DOHH2 (cell line): ENCODE data around the gene ABLIM1.

Experiments used
- H3F3A ChIP-seq: fragments of 200-600 bp; sonication (generic), shearing (Covaris generic); 2 replicates; pipeline ENCODE4 v1.6.0; 2016; ENCODE audit warnings: antibody characterized with exemption, mild to moderate bottlenecking; ENCODE audit not compliant: control insufficient read depth, insufficient read depth
- H3K27ac ChIP-seq: fragments of 200-600 bp; sonication (generic); 2 replicates; pipeline ENCODE4 v1.5.1; 2014; ENCODE audit warnings: low read depth, mild to moderate bottlenecking, low read length, moderate library complexity
- H3K27me3 ChIP-seq: fragments of 200-600 bp; sonication (generic); 2 replicates; pipeline ENCODE4 v1.6.1; 2014; ENCODE audit warnings: mild to moderate bottlenecking, low read length, mixed read lengths; ENCODE audit not compliant: control insufficient read depth
- H3K36me3 ChIP-seq: fragments of 200-600 bp; sonication (generic); 2 replicates; pipeline ENCODE4 v1.6.1; 2014; ENCODE audit warnings: mild to moderate bottlenecking, low read length, moderate library complexity, mixed read lengths; ENCODE audit not compliant: control insufficient read depth
- H3K4me1 ChIP-seq: fragments of 200-600 bp; sonication (generic); 2 replicates; pipeline ENCODE4 v1.6.1; 2014; ENCODE audit warnings: mild to moderate bottlenecking, low read length, mixed read lengths; ENCODE audit not compliant: control insufficient read depth
- H3K4me2 ChIP-seq: fragments of 200-600 bp; sonication (generic); 2 replicates; pipeline ENCODE4 v1.6.0; 2014; ENCODE audit warnings: mild to moderate bottlenecking, low read length, moderate library complexity
- H3K4me3 ChIP-seq: fragments of 200-600 bp; sonication (generic); 2 replicates; pipeline ENCODE4 v1.5.1; 2014; ENCODE audit warnings: mild to moderate bottlenecking, low read length, mixed read lengths
- H3K79me2 ChIP-seq: fragments of 200-600 bp; sonication (generic); 2 replicates; pipeline ENCODE4 v1.6.1; 2014; ENCODE audit warnings: mild to moderate bottlenecking, low read length, mixed read lengths; ENCODE audit not compliant: control insufficient read depth
- H3K9me2 ChIP-seq: fragments of 200-600 bp; sonication (generic); replicated peaks from 2 replicates; pipeline ENCODE4 v1.6.1; 2014; ENCODE audit warnings: mild to moderate bottlenecking, low read length, mixed read lengths; ENCODE audit not compliant: control insufficient read depth
- H3K9me3 ChIP-seq: fragments of 200-600 bp; sonication (generic); 2 replicates; pipeline ENCODE4 v1.6.1; 2014; ENCODE audit warnings: antibody characterized with exemption, low read length, mixed read lengths; ENCODE audit not compliant: control insufficient read depth, insufficient read depth
- H4K20me1 ChIP-seq: fragments of 200-600 bp; sonication (generic); 2 replicates; pipeline ENCODE4 v1.6.0; 2014; ENCODE audit warnings: low read depth, mild to moderate bottlenecking, antibody characterized with exemption, low read length, moderate library complexity; ENCODE audit not compliant: control insufficient read depth, insufficient read depth
- CTCF ChIP-seq: fragments of 200-600 bp; sonication (generic); IDR thresholded peaks from one replicate; pipeline ENCODE4 v1.5.1; 2014; ENCODE audit warnings: antibody characterized with exemption, mild to moderate bottlenecking, low read depth, low read length; ENCODE audit not compliant: poor library complexity, severe bottlenecking
- EZH2phosphoT487 ChIP-seq: fragments of 200-600 bp; sonication (generic); IDR thresholded peaks from 2 replicates; pipeline ENCODE4 v1.6.1; 2017; ENCODE audit warnings: borderline replicate concordance, mild to moderate bottlenecking, antibody characterized with exemption, low read length, moderate library complexity, mixed read lengths

The ABLIM1 gene

DNA sequence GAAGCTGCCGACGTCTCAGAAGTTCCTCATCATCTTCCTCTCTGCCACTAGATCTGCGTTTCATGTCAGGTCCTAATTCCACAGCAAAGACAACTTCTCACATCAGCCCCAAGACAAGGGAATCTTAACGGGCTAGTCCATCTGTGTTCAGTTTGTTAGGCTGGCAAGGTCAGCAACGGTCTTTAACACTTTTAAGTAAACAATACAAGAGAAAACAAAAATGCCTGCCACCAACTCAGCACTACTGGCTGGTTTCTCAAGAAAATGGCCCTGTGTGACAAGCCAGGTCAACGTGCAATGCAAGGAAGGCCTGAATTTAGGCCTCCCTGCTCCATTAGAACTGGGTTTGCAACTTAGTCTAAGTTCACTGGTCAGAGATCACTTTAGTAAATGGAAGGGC is 212.7 kb downstream of the ABLIM1 start:
- H3K4me1 ChIP-seq: no peaks in the 10 kb centered on the region
- H4K20me1 ChIP-seq: no peaks in the 10 kb centered on the region
- TF ChIP-seq CTCF: no peak
- no peak for TF ChIP-seq EZH2phosphoT487
- no peak overlapping the region for H3K4me3 ChIP-seq
- H3K27me3 ChIP-seq: no peaks in the 10 kb centered on the region
- no peaks in the 10 kb centered on the region for H3K79me2 ChIP-seq
- H3K9me3 ChIP-seq: no peaks in the 10 kb centered on the region
- no peak overlapping the region for H3K4me2 ChIP-seq
- H3K9me2 ChIP-seq: no peaks in the 10 kb centered on the region
- peaks cover 61% of the 10 kb centered on the region for H3K36me3 ChIP-seq
- no peaks in the 10 kb centered on the region for H3F3A ChIP-seq
- no peak overlapping the region for H3K27ac ChIP-seq

DNA sequence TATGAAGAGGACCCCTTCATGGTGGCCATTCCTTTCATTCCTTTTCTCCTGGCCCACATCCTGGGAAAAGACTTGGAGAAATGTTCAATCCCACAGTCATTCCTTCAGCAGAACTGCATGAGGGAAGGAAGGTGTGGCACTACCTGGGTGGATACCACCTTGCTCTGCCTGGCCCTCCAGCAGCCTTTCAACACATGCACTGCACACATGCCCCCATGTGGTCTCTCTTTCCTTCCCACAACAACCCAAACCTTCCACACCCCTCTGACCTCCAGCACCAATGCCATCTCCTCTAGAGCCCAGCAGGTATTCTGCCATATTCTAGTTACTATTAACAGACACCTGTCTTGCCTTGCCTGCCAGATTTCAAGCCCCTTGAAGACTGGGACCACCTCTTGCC is 213.3 kb downstream of the ABLIM1 start:
- Histone ChIP-seq H3K36me3 (peaks cover 66% of the 10 kb centered on the region), H3K79me2 (no peaks in the 10 kb centered on the region), H3K9me2 (no peaks in the 10 kb centered on the region), H3K4me1 (no peaks in the 10 kb centered on the region), H3F3A (no peaks in the 10 kb centered on the region), H3K4me3 (no peak overlapping the region), H4K20me1 (no peaks in the 10 kb centered on the region), H3K4me2 (no peak overlapping the region), H3K27ac (no peak overlapping the region), H3K9me3 (no peaks in the 10 kb centered on the region), H3K27me3 (no peaks in the 10 kb centered on the region)
- no peak for TF ChIP-seq CTCF
- no peak for TF ChIP-seq EZH2phosphoT487

GRCh38 chr10:114442091-114442630 is 215.9 kb downstream of the ABLIM1 start:
- H3K9me3 ChIP-seq: no peaks in the 10 kb centered on the region
- H3K27me3 ChIP-seq: no peaks in the 10 kb centered on the region
- peaks cover 74% of the 10 kb centered on the region for H3K36me3 ChIP-seq
- TF ChIP-seq CTCF (no peak), EZH2phosphoT487 (no peak)
- H3K4me2 ChIP-seq: no peak overlapping the region
- H3K9me2 ChIP-seq: no peaks in the 10 kb centered on the region
- H3K4me1 ChIP-seq: no peaks in the 10 kb centered on the region
- no peaks in the 10 kb centered on the region for H3F3A ChIP-seq
- no peak overlapping the region for H3K27ac ChIP-seq
- H4K20me1 ChIP-seq: no peaks in the 10 kb centered on the region
- no peaks in the 10 kb centered on the region for H3K79me2 ChIP-seq
- no peak overlapping the region for H3K4me3 ChIP-seq
